Smooth muscle cell (in vitro differentiated cells): ENCODE measurements around the gene TMEM255B. TPM values are rescaled to one million over a fixed set of nuclear protein-coding genes. Genes with fewer than 3 reads are reported as not detected.

Source experiments
- DNase-seq: peaks from one replicate; lab custom pipeline; 2025; ENCODE audit not compliant: unreplicated experiment; lab: John Stamatoyannopoulos, UW
- H2AFZ ChIP-seq: fragments of 200-600 bp; sonication (generic); 2 replicates; pipeline ENCODE4 v1.6.0; 2016; ENCODE audit warnings: antibody characterized with exemption, low read depth, mild to moderate bottlenecking
- H3F3A ChIP-seq: fragments of 200-600 bp; sonication (generic); 2 replicates; pipeline ENCODE4 v1.6.0; 2017; ENCODE audit warnings: antibody characterized with exemption, low read depth
- H3K27ac ChIP-seq: fragments of 200-600 bp; sonication (generic); 2 replicates; pipeline ENCODE4 v1.5.1; 2016; ENCODE audit warnings: low read depth, mild to moderate bottlenecking
- H3K27me3 ChIP-seq: fragments of 200-600 bp; sonication (generic); 2 replicates; pipeline ENCODE4 v1.6.1; 2016; ENCODE audit warnings: low read depth, mild to moderate bottlenecking
- H3K36me3 ChIP-seq: fragments of 200-600 bp; sonication (generic); 2 replicates; pipeline ENCODE4 v1.5.1; 2016; ENCODE audit warnings: low read depth
- H3K4me1 ChIP-seq: fragments of 200-600 bp; sonication (generic); 2 replicates; pipeline ENCODE4 v1.5.1; 2016; ENCODE audit warnings: low read depth
- H3K4me2 ChIP-seq: fragments of 200-600 bp; sonication (generic); 2 replicates; pipeline ENCODE4 v1.6.0; 2016; ENCODE audit warnings: mild to moderate bottlenecking
- H3K4me3 ChIP-seq: fragments of 200-600 bp; sonication (generic); 2 replicates; pipeline ENCODE4 v1.5.1; 2016; ENCODE audit warnings: mild to moderate bottlenecking
- H3K79me2 ChIP-seq: fragments of 200-600 bp; sonication (generic); 2 replicates; pipeline ENCODE4 v1.6.0; 2016; ENCODE audit warnings: low read depth, mild to moderate bottlenecking
- H3K9ac ChIP-seq: fragments of 200-600 bp; sonication (generic); 2 replicates; pipeline ENCODE4 v1.6.0; 2016; ENCODE audit warnings: low read depth
- H3K9me3 ChIP-seq: fragments of 200-600 bp; sonication (generic); replicated peaks from 2 replicates; pipeline ENCODE4 v1.5.1; 2016; ENCODE audit warnings: low read depth
- H4K20me1 ChIP-seq: fragments of 200-600 bp; sonication (generic); 2 replicates; pipeline ENCODE4 v1.6.0; 2016; ENCODE audit warnings: low read depth
- WGBS: methylation state at CpG from one replicate; pipeline ENCODE4 v1.1.7; 2016; ENCODE audit warnings: low lambda C conversion rate; 5-methylcytosine and 5-hydroxymethylcytosine counted together
- polyA plus RNA-seq: library from polyadenylated mRNA; unstranded; fragments of >200 nt; fragmentation: Nextera tagmentation; extraction: Ambion mirVana; gene quantifications from 2 replicates; pipeline ENCODE4 v1.2.1, GENCODE V29; 2016
- total RNA-seq: library from RNA; depleted of rRNA; stranded (reverse); fragments of >200 nt; gene quantifications from 2 replicates; pipeline ENCODE4 v1.2.3, GENCODE V29; 2014
- TF ChIP-seq, protein P1 (sequence below): fragments of 200-600 bp; sonication (generic); IDR thresholded peaks from 2 replicates; pipeline ENCODE4 v1.5.1; 2017; ENCODE audit warnings: borderline replicate concordance, mild to moderate bottlenecking, antibody characterized with exemption; ENCODE audit not compliant: insufficient read depth, poor library complexity, severe bottlenecking

The TMEM255B gene
- total and polyA plus RNA-seq, 2 experiments from 2014 or later = 0.22 to 2.1 TPM

DNA sequence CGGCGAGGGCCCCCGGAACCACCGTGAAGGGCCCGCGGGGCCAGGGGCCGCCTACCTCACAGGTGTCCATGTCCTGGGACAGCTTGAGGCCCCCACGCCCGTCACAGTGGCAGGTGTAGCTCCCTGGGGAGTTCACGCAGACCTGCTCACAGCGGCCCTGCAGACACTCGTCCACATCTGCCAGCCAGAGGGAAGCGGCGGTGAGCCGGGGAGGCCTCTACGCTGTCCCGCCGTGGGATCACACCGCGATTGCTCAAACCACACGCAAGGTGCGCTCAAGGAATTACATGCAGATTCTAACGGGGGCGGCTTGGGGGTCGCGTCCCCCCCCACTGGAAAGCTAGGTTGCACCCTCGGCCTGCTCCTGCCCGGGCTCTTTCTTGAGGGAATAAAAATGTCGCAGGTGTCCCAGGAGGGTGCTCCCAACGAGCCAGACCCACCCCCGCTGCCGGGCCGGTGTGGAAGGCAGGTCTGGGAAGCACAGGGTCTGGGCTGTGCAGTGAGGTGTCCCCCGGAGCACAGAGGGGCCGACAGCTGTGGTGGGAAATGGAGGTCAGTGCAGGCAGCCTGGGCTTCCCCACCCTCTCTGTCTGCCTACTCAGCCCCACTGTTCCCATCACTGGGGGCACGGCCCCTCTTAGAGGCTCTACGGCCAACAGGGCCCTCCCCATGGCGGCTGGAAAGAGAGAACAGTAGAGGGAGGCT, 75.6 kb downstream of the TMEM255B start:
- no peaks in the 10 kb centered on the region for H3K27me3 ChIP-seq
- no peaks in the 10 kb centered on the region for H4K20me1 ChIP-seq
- TF ChIP-seq, protein P1, sequence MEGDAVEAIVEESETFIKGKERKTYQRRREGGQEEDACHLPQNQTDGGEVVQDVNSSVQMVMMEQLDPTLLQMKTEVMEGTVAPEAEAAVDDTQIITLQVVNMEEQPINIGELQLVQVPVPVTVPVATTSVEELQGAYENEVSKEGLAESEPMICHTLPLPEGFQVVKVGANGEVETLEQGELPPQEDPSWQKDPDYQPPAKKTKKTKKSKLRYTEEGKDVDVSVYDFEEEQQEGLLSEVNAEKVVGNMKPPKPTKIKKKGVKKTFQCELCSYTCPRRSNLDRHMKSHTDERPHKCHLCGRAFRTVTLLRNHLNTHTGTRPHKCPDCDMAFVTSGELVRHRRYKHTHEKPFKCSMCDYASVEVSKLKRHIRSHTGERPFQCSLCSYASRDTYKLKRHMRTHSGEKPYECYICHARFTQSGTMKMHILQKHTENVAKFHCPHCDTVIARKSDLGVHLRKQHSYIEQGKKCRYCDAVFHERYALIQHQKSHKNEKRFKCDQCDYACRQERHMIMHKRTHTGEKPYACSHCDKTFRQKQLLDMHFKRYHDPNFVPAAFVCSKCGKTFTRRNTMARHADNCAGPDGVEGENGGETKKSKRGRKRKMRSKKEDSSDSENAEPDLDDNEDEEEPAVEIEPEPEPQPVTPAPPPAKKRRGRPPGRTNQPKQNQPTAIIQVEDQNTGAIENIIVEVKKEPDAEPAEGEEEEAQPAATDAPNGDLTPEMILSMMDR = no peak
- no peaks in the 10 kb centered on the region for H3F3A ChIP-seq
- no peak overlapping the region for H3K27ac ChIP-seq
- H2AFZ ChIP-seq = no peak overlapping the region
- no peaks in the 10 kb centered on the region for H3K9me3 ChIP-seq
- no peaks in the 10 kb centered on the region for H3K36me3 ChIP-seq
- DNase-seq = no peak
- no peak overlapping the region for H3K9ac ChIP-seq
- H3K4me2 ChIP-seq = no peak overlapping the region
- no peaks in the 10 kb centered on the region for H3K79me2 ChIP-seq
- 94% methylated on average over 38 of the region's 38 CpGs for WGBS
- no peak overlapping the region for H3K4me3 ChIP-seq
- H3K4me1 ChIP-seq = peaks cover 12% of the 10 kb centered on the region

DNA sequence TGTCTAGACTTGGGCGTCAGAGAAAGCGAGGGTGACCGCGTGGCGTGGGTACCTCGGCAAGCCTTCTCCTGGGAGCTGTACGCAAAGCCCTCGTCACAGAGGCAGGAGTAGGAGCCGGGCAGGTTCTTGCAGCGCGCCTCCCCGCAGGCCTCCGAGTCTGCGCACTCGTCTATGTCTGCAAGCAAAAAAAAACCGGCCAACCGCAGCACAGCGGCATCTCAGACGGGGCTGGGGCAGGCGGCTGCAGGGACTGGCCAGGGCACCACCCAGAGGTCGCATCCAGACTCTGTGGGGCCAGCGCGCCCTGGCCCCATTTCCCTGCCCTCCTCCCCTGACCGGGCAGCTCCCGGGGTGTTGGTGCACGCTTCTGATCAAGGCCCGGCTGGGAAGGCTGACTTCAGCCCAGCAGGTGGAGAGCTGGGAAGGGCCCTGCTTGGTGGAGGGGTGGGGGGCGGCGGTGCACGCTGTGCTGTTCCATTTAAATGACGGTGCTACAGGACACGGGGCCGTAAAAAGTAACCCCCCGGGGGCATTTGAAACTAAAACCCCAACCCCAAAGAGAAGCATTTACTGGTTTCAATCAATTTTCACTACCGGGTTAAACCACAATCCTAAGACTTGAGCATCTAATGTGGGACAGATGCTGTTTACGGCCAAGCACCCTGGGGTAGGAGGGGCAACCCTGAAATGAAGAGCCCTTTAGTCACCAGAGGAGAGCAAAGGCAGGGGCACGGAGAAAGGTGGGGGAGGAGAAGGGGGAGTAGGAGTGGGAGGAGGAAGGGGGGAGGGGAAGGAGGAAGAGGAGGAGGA, 76.6 kb downstream of the TMEM255B start:
- H3K4me3 ChIP-seq = no peak overlapping the region
- H3K4me1 ChIP-seq = peaks cover 12% of the 10 kb centered on the region
- H3K27ac ChIP-seq = no peak overlapping the region
- no peaks in the 10 kb centered on the region for H3K27me3 ChIP-seq
- TF ChIP-seq, protein P1 = no peak
- no peaks in the 10 kb centered on the region for H3K79me2 ChIP-seq
- no peaks in the 10 kb centered on the region for H4K20me1 ChIP-seq
- no peak for DNase-seq
- no peak overlapping the region for H3K4me2 ChIP-seq
- H3F3A ChIP-seq = no peaks in the 10 kb centered on the region
- no peak overlapping the region for H3K9ac ChIP-seq
- H3K9me3 ChIP-seq = no peaks in the 10 kb centered on the region
- H2AFZ ChIP-seq = no peak overlapping the region
- 80% methylated on average over 35 of the region's 37 CpGs for WGBS
- no peaks in the 10 kb centered on the region for H3K36me3 ChIP-seq

DNA sequence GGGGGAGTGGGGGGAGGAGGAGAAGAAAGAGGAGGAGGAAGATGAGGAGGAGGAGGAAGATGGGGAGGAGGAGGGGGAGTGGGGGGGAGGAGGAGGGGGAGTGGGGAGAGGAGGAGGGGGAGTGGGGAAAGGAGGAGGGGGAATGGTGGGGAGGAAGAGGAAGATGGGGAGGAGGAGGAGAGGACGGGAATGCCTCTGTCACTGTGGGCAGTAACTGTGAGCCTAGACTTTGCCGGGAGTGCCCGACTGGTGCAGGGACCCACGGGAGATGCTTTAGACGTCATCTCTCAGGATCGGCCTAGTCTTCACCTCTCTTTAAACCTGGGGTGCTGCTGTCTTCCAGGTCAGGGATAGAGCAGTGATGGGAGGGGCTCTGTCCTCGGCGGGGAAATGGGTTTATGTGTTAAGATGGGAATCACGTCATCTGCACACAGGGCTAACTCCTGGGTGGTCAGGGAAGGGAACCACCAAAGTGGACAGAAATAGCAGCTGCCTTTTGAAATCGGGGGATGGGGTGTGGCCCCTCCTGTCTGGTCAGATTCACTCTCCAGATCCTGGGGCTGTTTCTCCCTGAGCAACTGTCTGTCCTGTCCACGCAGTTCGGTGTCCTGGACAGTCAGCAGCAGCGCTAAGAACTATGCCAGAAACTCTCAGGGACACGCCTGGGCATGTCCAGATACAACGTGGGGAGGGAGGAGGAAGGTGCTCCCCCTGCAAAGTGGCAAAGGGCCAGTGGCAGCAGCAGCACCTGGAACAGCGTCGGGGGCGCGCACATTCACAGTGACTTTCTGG, 77.9 kb downstream of the TMEM255B start:
- Histone ChIP-seq H3K9me3 (no peaks in the 10 kb centered on the region), H3K27ac (peak overlapping the region; percentile 99), H3K4me1 (peaks cover 12% of the 10 kb centered on the region), H3K36me3 (no peaks in the 10 kb centered on the region), H3K9ac (peak overlapping the region; percentile 95), H3K27me3 (no peaks in the 10 kb centered on the region), H3K79me2 (no peaks in the 10 kb centered on the region), H4K20me1 (no peaks in the 10 kb centered on the region), H3F3A (no peaks in the 10 kb centered on the region), H3K4me2 (peak overlapping the region; percentile 58), H2AFZ (no peak overlapping the region), H3K4me3 (no peak overlapping the region)
- WGBS = 30% methylated on average over 18 of the region's 19 CpGs
- TF ChIP-seq, protein P1 = no peak
- DNase-seq = peak; percentile 60
